Measurements from ENCODE around the gene C19orf67.
A peak's percentile ranks its signal among the peaks of the same experiment; 100 is the strongest.
"Not testable (repeated sequence)": the region's sequence is repeated elsewhere in the genome, so short reads cannot be mapped to it uniquely, and the experiment has no call there.

Gene C19orf67

DNA sequence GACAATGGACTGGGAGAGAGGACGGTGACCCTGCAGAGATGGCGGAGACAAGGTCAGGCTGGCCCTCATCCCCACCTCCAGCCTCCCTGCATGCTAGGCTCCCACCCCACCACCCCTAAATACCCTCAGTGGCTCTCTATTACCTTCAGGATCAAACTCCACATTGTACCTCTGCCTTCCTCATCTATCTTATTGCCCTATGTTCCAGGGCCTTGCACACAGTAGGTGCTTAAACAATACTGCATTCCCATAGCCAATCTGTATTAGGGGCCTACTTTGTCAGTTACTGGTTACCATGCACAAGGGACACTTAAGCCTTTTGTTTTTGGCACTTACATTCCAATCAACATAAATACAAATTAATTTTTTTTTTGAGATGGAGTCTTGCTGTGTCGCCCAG is 30.2 kb downstream of the C19orf67 start:
- DNase-seq = no peak

GRCh38 chr19:14054721-14055120 is 30.9 kb downstream of the C19orf67 start:
- no peak for DNase-seq

- DNase-seq = no peak
Measured at GRCh38 chr19:14054099-14054498, 31.5 kb downstream of the C19orf67 start.

DNA sequence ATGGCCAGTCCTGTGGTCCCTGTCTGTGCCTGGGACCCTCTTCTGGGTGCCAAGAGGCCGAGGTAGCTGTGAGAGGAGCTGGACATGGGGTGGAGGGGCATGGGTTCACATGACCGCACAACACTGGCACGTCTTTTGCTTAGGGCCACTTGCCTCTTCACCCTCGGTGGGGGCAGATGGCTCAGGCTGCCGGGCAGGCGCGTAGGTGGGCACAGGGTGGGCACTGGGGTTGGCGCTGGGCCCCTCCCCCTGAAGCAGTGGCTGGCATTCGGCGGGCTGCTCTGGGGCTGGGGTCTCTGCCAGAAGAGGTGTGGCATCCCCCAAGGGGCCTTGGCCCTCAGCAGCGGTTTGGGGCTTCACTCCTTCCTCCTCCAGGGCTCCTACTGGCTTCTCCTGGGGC is 32.1 kb downstream of the C19orf67 start:
- DNase-seq = no peak

- DNase-seq = no peak
Measured at GRCh38 chr19:14053032-14053431, 32.6 kb downstream of the C19orf67 start.

DNA sequence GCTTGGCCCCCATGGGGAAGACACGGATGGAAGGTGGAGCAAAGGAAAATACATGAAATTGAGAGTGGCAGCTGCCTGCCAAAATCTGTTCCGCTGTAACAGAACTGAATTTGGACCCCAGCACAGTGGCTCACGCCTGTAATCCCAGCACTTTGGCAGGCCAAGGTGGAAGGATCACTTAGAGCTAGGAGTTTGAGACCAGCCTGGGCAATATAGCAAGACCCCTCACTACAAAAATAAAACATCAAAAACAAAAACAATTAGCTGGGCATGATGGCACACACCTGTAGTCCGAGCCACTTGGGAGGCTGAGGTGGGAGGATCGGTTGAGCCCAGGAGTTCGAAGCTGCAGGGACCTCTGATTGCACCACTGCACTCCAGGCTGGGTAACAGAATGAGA is 33.1 kb downstream of the C19orf67 start:
- DNase-seq = no peak

DNA sequence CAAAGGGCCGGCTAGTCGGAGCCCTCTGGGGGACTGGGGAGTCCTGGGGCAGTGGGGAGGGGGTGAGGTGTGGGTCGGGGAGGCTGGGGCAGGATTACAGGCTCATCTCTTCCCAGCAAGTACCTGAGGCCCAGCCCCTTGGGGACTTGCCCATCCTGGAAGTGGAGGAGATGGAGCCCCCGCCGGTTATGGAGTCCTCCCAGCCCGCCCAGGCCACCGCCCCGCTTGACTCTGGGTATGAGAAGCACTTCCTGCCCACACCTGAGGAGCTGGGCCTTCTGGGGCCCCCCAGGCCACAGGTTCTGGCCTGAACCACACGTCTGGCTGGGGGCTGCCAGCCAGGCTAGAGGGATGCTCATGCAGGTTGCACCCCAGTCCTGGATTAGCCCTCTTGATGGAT is 33.6 kb downstream of the C19orf67 start:
- no peak for DNase-seq

DNA sequence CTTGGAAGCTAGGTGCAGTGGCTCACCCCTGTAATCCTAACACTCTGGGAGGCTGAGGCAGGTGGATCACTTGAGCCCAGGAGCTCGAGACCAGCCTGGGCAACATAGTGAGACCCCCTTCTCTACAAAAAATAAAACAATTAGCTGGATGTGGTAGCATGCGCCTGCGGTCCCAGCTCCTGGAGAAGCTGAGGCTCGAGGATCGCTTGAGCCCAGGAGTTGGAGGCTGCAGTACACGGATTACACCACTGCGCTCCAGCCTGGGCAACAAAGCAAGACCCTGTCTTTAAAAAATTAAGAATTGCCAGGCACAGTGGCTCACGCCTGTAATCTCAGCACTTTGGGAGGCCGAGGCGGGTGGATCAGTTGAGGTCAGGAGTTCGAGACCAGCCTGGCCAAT is 34.6 kb downstream of the C19orf67 start:
- not testable (repeated sequence) for DNase-seq

DNA sequence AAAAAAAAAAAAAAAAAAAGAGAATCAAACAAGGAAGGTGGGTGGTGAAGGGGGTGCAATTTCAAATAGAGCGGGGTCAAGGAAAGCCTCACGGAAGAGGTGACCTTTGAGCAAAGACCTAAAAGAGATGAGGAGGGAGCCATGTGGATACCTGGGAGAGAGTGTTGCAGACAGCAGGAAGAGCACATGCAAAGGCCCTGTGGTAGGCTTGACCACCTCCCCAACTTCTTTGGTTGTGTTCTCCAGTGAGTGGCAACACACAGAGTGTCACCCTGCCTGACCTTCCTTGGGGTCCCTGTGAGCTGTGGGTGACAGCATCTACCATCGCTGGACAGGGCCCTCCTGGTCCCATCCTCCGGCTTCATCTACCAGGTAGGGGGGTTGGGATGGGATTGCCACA is 35.1 kb downstream of the C19orf67 start:
- no peak for DNase-seq

DNA sequence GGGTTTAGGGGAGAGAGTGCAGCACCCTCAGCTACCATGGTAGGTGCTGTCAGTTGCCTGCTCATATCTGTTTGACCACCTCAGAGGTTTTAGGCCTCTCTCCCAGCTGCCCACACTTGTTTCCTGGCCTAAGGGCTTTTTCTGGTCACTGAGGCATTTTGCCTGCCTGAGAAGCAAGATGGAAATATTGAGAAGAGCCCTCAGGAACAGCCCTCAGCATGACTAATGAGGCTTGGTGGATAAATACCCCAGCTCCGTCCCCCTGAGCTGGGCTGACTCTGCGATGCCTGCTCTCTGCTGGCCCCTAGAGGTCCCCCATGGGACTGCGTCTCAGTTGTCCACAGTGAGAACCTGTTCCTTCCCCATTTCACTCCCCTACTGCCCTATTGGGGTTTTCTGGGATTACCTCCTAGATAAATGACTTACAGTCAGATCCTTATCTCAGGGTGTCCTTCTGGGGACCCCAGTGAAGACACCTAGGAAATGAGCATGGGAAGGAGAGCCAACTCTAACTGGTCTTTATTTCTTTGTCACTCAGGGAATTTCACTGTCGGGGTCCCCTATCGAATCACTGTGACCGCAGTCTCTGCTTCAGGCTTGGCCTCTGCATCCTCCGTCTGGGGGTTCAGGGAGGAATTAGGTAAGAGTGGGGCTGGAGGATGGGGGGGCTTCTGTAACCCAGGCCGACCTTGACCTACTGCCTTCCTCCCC is 37.0 kb downstream of the C19orf67 start:
- DNase-seq = peak; percentile 70

DNA sequence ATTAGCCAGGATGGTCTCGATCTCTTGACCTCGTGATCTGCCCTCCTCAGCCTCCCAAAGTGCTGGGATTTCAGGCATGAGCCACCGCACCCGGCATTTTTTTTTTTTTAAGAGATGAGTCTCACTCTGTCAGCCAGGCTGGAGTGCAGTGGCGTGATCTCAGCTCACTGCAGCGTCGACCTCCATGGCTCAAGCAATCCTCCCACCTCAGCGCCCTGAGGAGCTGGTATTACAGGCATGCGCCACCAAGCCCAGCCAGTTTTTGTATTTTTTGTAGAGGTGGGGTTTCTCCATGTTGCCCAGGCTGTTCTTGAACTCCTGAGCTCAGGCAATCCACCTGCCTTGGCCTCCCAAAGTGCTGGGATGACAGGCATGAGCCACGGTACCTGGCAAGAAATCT is 37.7 kb downstream of the C19orf67 start:
- DNase-seq = not testable (repeated sequence)

DNA sequence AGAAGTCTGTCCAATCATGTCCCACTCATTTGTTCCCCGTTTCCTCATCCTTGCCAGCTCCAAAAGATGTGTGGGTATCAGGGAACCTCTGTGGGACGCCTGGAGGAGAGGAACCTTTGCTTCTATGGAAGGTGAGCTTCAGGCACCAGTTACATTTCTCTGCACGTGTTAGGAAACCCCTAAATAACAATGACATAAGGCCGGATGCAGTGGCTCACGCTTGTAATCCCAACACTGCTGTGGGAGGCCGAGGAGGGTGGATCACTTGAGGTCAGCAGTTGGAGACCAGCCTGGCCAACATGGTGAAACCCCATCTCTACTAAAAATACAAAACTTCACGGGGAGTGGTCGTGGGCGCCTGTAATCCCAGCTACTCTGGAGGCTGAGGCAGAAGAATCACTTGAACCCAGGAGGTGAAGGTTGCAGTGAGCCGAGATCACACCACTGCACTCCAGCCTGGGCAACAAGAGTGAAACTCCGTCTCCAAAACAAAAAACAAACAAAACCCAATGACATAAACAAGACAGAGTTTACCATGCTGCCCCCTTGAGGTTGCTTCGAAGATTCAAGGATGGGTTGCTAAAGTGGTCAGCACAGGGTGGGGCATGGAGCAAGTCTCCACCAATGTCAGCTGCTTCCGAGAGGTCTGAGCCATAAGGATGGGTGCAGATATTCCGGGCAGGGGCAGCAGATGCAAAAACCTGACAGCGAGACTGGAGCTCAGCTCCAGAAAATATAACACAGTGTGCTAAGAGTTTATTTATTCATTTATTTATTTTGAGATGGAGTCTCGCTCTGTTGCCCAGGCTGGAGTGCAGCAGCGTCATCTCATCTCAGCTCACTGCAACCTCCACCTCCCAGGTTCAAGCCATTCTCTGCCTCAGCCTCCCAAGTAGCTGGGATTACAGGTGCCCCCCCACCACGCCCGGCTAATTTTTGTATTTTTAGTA is 42.6 kb downstream of the C19orf67 start:
- DNase-seq = peak; percentile 7

DNA sequence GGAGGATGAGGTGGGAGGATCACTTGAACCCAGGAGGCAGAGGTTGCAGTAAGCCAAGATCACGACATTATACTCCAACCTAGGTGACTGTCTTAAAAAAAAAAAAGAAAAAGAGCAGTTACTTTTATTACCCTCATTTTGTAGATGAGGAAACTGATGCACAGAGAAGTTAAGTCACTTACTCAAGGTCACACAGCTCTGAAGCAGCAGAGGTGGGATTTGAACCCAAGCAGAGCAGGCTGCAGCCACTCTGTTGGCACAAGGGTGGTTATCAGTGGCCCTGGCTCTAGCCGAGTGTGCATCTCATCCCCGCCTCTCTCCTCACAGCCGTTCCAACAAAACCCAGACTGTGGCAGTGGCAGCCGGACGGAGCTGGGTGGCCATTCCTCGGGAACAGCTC is 46.4 kb downstream of the C19orf67 start:
- DNase-seq = no peak

GRCh38 chr19:14035706-14036105 is 49.9 kb downstream of the C19orf67 start:
- no peak for DNase-seq

- not testable (repeated sequence) for DNase-seq
Measured at GRCh38 chr19:14035159-14035558, 50.4 kb downstream of the C19orf67 start.

- no peak for DNase-seq
Measured at GRCh38 chr19:14033946-14034345, 51.6 kb downstream of the C19orf67 start.

- peak; percentile 79 for DNase-seq
Measured at GRCh38 chr19:14031719-14032480, 53.7 kb downstream of the C19orf67 start, which contains the start of gene IL27RA. Gene IL27RA, plus strand, starts transcription at chr19:14031762. Its CDS starts 111 bp downstream, at chr19:14031873.

Data from stimulated activated naive CD4-positive, alpha-beta T cell treated with Interleukin-2 at 50 U/mL for 16 hours (primary cell).